GM23338 (cell line): ENCODE results near the gene IL1F10. TPM values are rescaled to one million over a fixed set of nuclear protein-coding genes. Genes with fewer than 3 reads are reported as not detected.

Experiments used
- ATAC-seq: fragments of 200-7000 bp; cut with Tn5 transposase; 3 replicates; pipeline ENCODE4 v1.9.1; 2020
- DNase-seq: peaks from one replicate; pipeline ENCODE4 v3.0.0-alpha.2; 2015; ENCODE audit warnings: low spot score
- H2AFZ ChIP-seq: fragments of 200-600 bp; sonication (generic); 2 replicates; pipeline ENCODE4 v1.8.0; 2016; ENCODE audit warnings: antibody characterized with exemption, mild to moderate bottlenecking, moderate library complexity
- H3F3A ChIP-seq: fragments of 200-600 bp; sonication (generic); replicated peaks from 2 replicates; pipeline ENCODE4 v1.8.0; 2017; ENCODE audit warnings: antibody characterized with exemption, mixed run types, low read depth
- H3K27ac ChIP-seq: fragments of 200-600 bp; sonication (generic); 2 replicates; pipeline ENCODE4 v1.6.1; 2016; ENCODE audit warnings: low read depth
- H3K27me3 ChIP-seq: fragments of 200-600 bp; sonication (generic); 2 replicates; pipeline ENCODE4 v1.8.0; 2016; ENCODE audit warnings: mild to moderate bottlenecking, mixed run types, moderate library complexity; ENCODE audit not compliant: insufficient read depth
- H3K36me3 ChIP-seq: fragments of 200-600 bp; sonication (generic); 2 replicates; pipeline ENCODE4 v1.8.0; 2016; ENCODE audit warnings: mild to moderate bottlenecking; ENCODE audit not compliant: insufficient read depth
- H3K4me1 ChIP-seq: fragments of 200-600 bp; sonication (generic); 2 replicates; pipeline ENCODE4 v1.8.0; 2016; ENCODE audit warnings: mild to moderate bottlenecking, moderate library complexity; ENCODE audit not compliant: insufficient read depth
- H3K4me2 ChIP-seq: fragments of 200-600 bp; sonication (generic); 2 replicates; pipeline ENCODE4 v1.7.1; 2017; ENCODE audit warnings: mixed run types
- H3K4me3 ChIP-seq: fragments of 200-600 bp; sonication (generic); 2 replicates; pipeline ENCODE4 v1.6.1; 2016; ENCODE audit warnings: mixed run types
- H3K79me2 ChIP-seq: fragments of 200-600 bp; sonication (generic); replicated peaks from 2 replicates; pipeline ENCODE4 v1.8.0; 2017; ENCODE audit warnings: mild to moderate bottlenecking; ENCODE audit not compliant: insufficient read depth
- H3K9me2 ChIP-seq: fragments of 200-600 bp; sonication (generic); 2 replicates; pipeline ENCODE4 v1.8.0; 2017; ENCODE audit not compliant: insufficient read depth
- H4K20me1 ChIP-seq: fragments of 200-600 bp; sonication (generic); replicated peaks from 2 replicates; pipeline ENCODE4 v1.8.0; 2017; ENCODE audit warnings: mild to moderate bottlenecking; ENCODE audit not compliant: insufficient read depth
- H3K27ac Mint-ChIP-seq: 2 replicates; pipeline ENCODE4 v1.8.0; 2020; ENCODE audit warnings: inconsistent platforms, mild to moderate bottlenecking, moderate library complexity, mixed read lengths
- H3K27me3 Mint-ChIP-seq: 3 replicates; pipeline ENCODE4 v1.8.0; 2022; ENCODE audit warnings: low read depth, mild to moderate bottlenecking, moderate library complexity, mixed read lengths, inconsistent platforms; ENCODE audit not compliant: insufficient read depth, poor library complexity
- H3K36me3 Mint-ChIP-seq: 3 replicates; pipeline ENCODE4 v1.8.0; 2021; ENCODE audit warnings: low read depth, mild to moderate bottlenecking, inconsistent platforms, moderate library complexity, mixed read lengths
- H3K4me1 Mint-ChIP-seq: 3 replicates; pipeline ENCODE4 v1.8.0; 2020; ENCODE audit warnings: mild to moderate bottlenecking, inconsistent platforms, mixed read lengths
- H3K4me3 Mint-ChIP-seq: 3 replicates; pipeline ENCODE4 v1.8.0; 2021; ENCODE audit warnings: moderate library complexity, mild to moderate bottlenecking, inconsistent platforms, mixed read lengths
- H3K9me3 Mint-ChIP-seq: 3 replicates; pipeline ENCODE4 v1.8.0; 2020; ENCODE audit warnings: moderate library complexity, mild to moderate bottlenecking, inconsistent platforms, mixed read lengths
- CREB1 ChIP-seq: fragments of 250-450 bp; sonication (Bioruptor Pico); IDR thresholded peaks from 2 replicates; pipeline ENCODE4 v1.5.0; 2020; ENCODE audit warnings: low read depth, mild to moderate bottlenecking, moderate library complexity
- CTCF ChIP-seq, 2 experiments: fragments of 200-600 bp in 1 of 2; sonication (generic) in 1 of 2; conservative IDR thresholded peaks; 2 replicates each; pipeline versions ENCODE4 v1.5.1 to v1.6.1; 2016 to 2017; ENCODE audit warnings: antibody characterized with exemption in 2 of 2, low read depth in 2 of 2, mild to moderate bottlenecking in 2 of 2, moderate library complexity in 1 of 2
- ETS1 ChIP-seq: IDR thresholded peaks from 2 replicates; pipeline ENCODE4 v1.6.1; 2016; ENCODE audit warnings: antibody characterized with exemption
- EZH2 ChIP-seq: fragments of 200-600 bp; sonication (generic); IDR thresholded peaks from one replicate; pipeline ENCODE4 v1.8.0; 2017; ENCODE audit warnings: antibody characterized with exemption, mild to moderate bottlenecking, low read depth; ENCODE audit not compliant: unreplicated experiment
- EZH2phosphoT487 ChIP-seq: fragments of 200-600 bp; sonication (generic); IDR thresholded peaks from one replicate; pipeline ENCODE4 v1.8.1; 2018; ENCODE audit warnings: antibody characterized with exemption; ENCODE audit not compliant: unreplicated experiment
- JUNB ChIP-seq: IDR thresholded peaks from one replicate; pipeline ENCODE4 v1.6.1; 2016; ENCODE audit warnings: antibody characterized with exemption; ENCODE audit not compliant: unreplicated experiment
- NANOG ChIP-seq: IDR thresholded peaks from 2 replicates; pipeline ENCODE4 v1.6.1; 2016; ENCODE audit warnings: antibody characterized with exemption, borderline replicate concordance
- POLR2AphosphoS5 ChIP-seq: IDR thresholded peaks from 2 replicates; pipeline ENCODE4 v1.6.1; 2016; ENCODE audit warnings: antibody characterized with exemption, low read depth
- REST ChIP-seq: IDR thresholded peaks from one replicate; pipeline ENCODE4 v1.6.1; 2018; ENCODE audit warnings: antibody characterized with exemption; ENCODE audit not compliant: unreplicated experiment
- STAT1 ChIP-seq: IDR thresholded peaks from one replicate; pipeline ENCODE4 v1.6.1; 2016; ENCODE audit warnings: antibody characterized with exemption; ENCODE audit not compliant: unreplicated experiment
- ZNF114 ChIP-seq: fragments of 250-450 bp; sonication (Bioruptor Pico); IDR thresholded peaks from 2 replicates; pipeline ENCODE4 v1.5.0; 2020; ENCODE audit warnings: mild to moderate bottlenecking, moderate library complexity
- ZNF331 ChIP-seq: fragments of 250-450 bp; sonication (Bioruptor Pico); IDR thresholded peaks from 2 replicates; pipeline ENCODE4 v1.5.0; 2020; ENCODE audit warnings: low read depth, mild to moderate bottlenecking, moderate library complexity
- polyA plus RNA-seq: library from polyadenylated mRNA; unstranded; fragments of >200 nt; fragmentation: Nextera tagmentation; extraction: Ambion mirVana; gene quantifications from 2 replicates; pipeline ENCODE4 v1.2.1, GENCODE V29; 2016
- total RNA-seq: library from RNA; depleted of rRNA; stranded (reverse); fragments of >200 nt; shearing (Covaris generic); gene quantifications from 2 replicates; pipeline ENCODE4 v1.2.3, GENCODE V29; 2014
- TF ChIP-seq, protein P1 (sequence below): fragments of 250-450 bp; sonication (Bioruptor Pico); IDR thresholded peaks from 2 replicates; pipeline ENCODE4 v1.5.0; 2020; ENCODE audit warnings: mild to moderate bottlenecking, moderate library complexity

Gene IL1F10
- total and polyA plus RNA-seq, 2 experiments from 2014 or later = not detected

DNA sequence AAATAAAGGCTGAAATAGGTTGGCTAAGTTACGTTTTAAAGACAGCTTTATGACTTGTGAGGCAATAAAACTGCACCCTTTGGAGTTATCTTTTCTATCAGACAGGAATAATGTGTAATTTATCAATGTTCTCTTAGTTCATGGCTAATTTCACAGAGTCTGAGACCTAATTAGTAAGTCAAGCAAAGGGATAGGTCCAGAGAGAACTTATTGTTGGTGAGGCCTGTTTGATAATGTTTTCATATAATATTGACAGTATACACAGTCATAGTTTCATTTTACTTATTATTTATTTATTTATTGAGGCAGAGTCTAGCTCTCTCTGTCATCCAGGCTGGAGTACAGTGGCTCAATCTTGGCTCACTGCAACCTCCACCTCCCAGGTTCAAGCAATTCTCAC, 10.7 kb upstream of the IL1F10 start (continued):
- TF ChIP-seq ZNF331 (no peak), STAT1 (no peak), EZH2 (no peak)

DNA sequence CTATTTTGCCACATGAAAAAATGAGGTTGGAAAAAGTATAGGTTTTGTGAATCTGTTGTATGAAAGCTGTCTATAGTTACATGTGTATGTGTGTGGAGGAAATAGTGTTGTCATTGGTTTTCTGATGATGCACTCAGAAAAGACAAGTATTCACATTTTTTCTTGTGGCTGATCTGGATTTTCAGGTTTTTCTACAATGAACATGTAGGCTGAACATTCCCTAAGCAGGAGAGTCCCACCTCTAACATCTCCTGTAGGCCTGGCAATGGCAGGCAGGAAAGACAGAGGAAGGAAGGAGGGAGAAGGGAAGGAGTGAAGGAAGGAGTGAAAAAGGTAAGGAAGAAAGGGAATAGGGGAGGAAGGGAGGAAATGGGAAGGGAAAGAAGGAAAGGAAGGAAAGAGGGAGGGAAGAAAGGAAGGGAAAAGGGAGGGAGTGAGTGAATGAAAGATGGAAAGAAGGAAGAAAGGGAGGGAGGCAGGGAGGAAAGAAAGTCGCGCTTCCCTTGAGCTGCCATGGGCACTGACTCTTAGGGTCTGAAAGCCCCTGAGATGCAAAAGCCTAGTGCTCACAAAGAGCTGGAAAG, 9.3 kb upstream of the IL1F10 start:
- H3K4me1 Mint-ChIP-seq = peaks cover 6% of the 10 kb centered on the region; the same call in 1 of the 3 replicates
- H3K27ac Mint-ChIP-seq = no peak overlapping the region
- TF ChIP-seq EZH2phosphoT487 (no peak), NANOG (no peak), ZNF331 (no peak), ZNF114 (CRISPR knock-in tag) (no peak), CREB1 (CRISPR knock-in tag) (no peak), POLR2AphosphoS5 (no peak), STAT1 (no peak), CTCF (conservative IDR thresholded peaks at IDR 0.05; ENCODE audit: low read depth in 2 of 2) (no peak), JUNB (no peak), ETS1 (no peak), REST (no peak), EZH2 (no peak)
- TF ChIP-seq, protein P1, sequence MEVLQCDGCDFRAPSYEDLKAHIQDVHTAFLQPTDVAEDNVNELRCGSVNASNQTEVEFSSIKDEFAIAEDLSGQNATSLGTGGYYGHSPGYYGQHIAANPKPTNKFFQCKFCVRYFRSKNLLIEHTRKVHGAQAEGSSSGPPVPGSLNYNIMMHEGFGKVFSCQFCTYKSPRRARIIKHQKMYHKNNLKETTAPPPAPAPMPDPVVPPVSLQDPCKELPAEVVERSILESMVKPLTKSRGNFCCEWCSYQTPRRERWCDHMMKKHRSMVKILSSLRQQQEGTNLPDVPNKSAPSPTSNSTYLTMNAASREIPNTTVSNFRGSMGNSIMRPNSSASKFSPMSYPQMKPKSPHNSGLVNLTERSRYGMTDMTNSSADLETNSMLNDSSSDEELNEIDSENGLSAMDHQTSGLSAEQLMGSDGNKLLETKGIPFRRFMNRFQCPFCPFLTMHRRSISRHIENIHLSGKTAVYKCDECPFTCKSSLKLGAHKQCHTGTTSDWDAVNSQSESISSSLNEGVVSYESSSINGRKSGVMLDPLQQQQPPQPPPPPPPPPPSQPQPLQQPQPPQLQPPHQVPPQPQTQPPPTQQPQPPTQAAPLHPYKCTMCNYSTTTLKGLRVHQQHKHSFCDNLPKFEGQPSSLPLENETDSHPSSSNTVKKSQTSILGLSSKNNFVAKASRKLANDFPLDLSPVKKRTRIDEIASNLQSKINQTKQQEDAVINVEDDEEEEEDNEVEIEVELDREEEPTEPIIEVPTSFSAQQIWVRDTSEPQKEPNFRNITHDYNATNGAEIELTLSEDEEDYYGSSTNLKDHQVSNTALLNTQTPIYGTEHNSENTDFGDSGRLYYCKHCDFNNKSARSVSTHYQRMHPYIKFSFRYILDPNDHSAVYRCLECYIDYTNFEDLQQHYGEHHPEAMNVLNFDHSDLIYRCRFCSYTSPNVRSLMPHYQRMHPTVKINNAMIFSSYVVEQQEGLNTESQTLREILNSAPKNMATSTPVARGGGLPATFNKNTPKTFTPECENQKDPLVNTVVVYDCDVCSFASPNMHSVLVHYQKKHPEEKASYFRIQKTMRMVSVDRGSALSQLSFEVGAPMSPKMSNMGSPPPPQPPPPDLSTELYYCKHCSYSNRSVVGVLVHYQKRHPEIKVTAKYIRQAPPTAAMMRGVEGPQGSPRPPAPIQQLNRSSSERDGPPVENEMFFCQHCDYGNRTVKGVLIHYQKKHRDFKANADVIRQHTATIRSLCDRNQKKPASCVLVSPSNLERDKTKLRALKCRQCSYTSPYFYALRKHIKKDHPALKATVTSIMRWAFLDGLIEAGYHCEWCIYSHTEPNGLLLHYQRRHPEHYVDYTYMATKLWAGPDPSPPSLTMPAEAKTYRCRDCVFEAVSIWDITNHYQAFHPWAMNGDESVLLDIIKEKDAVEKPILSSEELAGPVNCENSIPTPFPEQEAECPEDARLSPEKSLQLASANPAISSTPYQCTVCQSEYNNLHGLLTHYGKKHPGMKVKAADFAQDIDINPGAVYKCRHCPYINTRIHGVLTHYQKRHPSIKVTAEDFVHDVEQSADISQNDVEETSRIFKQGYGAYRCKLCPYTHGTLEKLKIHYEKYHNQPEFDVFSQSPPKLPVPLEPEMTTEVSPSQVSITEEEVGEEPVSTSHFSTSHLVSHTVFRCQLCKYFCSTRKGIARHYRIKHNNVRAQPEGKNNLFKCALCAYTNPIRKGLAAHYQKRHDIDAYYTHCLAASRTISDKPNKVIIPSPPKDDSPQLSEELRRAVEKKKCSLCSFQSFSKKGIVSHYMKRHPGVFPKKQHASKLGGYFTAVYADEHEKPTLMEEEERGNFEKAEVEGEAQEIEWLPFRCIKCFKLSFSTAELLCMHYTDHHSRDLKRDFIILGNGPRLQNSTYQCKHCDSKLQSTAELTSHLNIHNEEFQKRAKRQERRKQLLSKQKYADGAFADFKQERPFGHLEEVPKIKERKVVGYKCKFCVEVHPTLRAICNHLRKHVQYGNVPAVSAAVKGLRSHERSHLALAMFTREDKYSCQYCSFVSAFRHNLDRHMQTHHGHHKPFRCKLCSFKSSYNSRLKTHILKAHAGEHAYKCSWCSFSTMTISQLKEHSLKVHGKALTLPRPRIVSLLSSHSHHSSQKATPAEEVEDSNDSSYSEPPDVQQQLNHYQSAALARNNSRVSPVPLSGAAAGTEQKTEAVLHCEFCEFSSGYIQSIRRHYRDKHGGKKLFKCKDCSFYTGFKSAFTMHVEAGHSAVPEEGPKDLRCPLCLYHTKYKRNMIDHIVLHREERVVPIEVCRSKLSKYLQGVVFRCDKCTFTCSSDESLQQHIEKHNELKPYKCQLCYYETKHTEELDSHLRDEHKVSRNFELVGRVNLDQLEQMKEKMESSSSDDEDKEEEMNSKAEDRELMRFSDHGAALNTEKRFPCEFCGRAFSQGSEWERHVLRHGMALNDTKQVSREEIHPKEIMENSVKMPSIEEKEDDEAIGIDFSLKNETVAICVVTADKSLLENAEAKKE = no peak
- peaks cover 12% of the 10 kb centered on the region for H3K36me3 Mint-ChIP-seq
- ATAC-seq (no peak), DNase-seq (no peak)
- peaks cover 9% of the 10 kb centered on the region for H3K27me3 Mint-ChIP-seq
- no peaks in the 10 kb centered on the region for H3K9me2 ChIP-seq
- peaks cover 39% of the 10 kb centered on the region for H3K9me3 Mint-ChIP-seq
- H3K4me2 ChIP-seq = no peak overlapping the region
- H3K4me3 ChIP-seq = no peak overlapping the region
- H3K79me2 ChIP-seq = no peaks in the 10 kb centered on the region
- no peaks in the 10 kb centered on the region for H3F3A ChIP-seq
- no peaks in the 10 kb centered on the region for H3K4me1 ChIP-seq
- no peak overlapping the region for H3K4me3 Mint-ChIP-seq
- H3K36me3 ChIP-seq = no peaks in the 10 kb centered on the region
- H2AFZ ChIP-seq = no peak overlapping the region
- no peak overlapping the region for H3K27ac ChIP-seq
- H3K27me3 ChIP-seq = no peaks in the 10 kb centered on the region
- no peaks in the 10 kb centered on the region for H4K20me1 ChIP-seq
